Mucosa of descending colon (tissue), 3 donors: ENCODE measurements around the gene PRSS36. TPM values are rescaled to one million over a fixed set of nuclear protein-coding genes. Genes with fewer than 3 reads are reported as not detected.
"Not testable (repeated sequence)": the region's sequence is repeated elsewhere in the genome, so short reads cannot be mapped to it uniquely, and the experiment has no call there.

Experiments
- ATAC-seq: fragments of 200-7000 bp; cut with Tn5 transposase; one replicate; pipeline ENCODE4 v1.9.1; 2020; ENCODE audit warnings: mild to moderate bottlenecking, moderate library complexity
- DNase-seq, 3 donors: peaks; one replicate each; pipeline ENCODE4 v3.0.0-alpha.2; 2020
- H3K36me3 ChIP-seq: fragments of 200-600 bp; one replicate; pipeline ENCODE4 v1.8.0; 2021; ENCODE audit warnings: low read depth, mild to moderate bottlenecking
- H3K4me1 ChIP-seq: fragments of 200-600 bp; one replicate; pipeline ENCODE4 v1.8.0; 2021; ENCODE audit warnings: low read depth, mild to moderate bottlenecking
- H3K4me3 ChIP-seq: fragments of 200-600 bp; one replicate; pipeline ENCODE4 v1.8.0; 2021; ENCODE audit warnings: mild to moderate bottlenecking
- H3K9me3 ChIP-seq: fragments of 200-600 bp; one replicate; pipeline ENCODE4 v1.8.0; 2021; ENCODE audit warnings: mild to moderate bottlenecking
- intact Hi-C, 2 donors: fragments of 100-400 bp; cut with DNase I in 1 of 2; cut with micrococcal nuclease in 1 of 2; formaldehyde crosslinking; loops; one replicate each; pipeline versions ENCODE4 v1.11.0 to v1.11.1; 2022; cut with DNase I, micrococcal nuclease
- total RNA-seq, 3 donors: library from RNA; stranded (reverse); fragmentation: NEBNext Ultra II Directional in 2 of 3; extraction: Animal tissue kit (Norgen Biotek cat#: 25700) in 2 of 3; gene quantifications; one replicate each; pipeline versions ENCODE4 v1.2.1 to v1.2.4, GENCODE V29; 2021 to 2023
- TF ChIP-seq, protein P1 (sequence below): fragments of 200-600 bp; IDR thresholded peaks from one replicate; pipeline ENCODE4 v1.8.0; 2022; ENCODE audit warnings: antibody characterized with exemption, mild to moderate bottlenecking
- donor health status: DM: no; HTN: no; CAD: no; lungs with moderate emphysema.
- donor health status: DM: no; HTN: no; CAD: no.
- donor health status: DM: no; HTN: yes; CAD: no.

The PRSS36 gene
- total RNA-seq, 3 donors from 2014 or later: 8.2 to 10.2 (median 9.5) TPM

- intact Hi-C loops: no loop called here
- TF ChIP-seq, protein P1, sequence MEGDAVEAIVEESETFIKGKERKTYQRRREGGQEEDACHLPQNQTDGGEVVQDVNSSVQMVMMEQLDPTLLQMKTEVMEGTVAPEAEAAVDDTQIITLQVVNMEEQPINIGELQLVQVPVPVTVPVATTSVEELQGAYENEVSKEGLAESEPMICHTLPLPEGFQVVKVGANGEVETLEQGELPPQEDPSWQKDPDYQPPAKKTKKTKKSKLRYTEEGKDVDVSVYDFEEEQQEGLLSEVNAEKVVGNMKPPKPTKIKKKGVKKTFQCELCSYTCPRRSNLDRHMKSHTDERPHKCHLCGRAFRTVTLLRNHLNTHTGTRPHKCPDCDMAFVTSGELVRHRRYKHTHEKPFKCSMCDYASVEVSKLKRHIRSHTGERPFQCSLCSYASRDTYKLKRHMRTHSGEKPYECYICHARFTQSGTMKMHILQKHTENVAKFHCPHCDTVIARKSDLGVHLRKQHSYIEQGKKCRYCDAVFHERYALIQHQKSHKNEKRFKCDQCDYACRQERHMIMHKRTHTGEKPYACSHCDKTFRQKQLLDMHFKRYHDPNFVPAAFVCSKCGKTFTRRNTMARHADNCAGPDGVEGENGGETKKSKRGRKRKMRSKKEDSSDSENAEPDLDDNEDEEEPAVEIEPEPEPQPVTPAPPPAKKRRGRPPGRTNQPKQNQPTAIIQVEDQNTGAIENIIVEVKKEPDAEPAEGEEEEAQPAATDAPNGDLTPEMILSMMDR: no peak
Measured at GRCh38 chr16:31167315-31167714, 17.4 kb upstream of the PRSS36 start.

DNA sequence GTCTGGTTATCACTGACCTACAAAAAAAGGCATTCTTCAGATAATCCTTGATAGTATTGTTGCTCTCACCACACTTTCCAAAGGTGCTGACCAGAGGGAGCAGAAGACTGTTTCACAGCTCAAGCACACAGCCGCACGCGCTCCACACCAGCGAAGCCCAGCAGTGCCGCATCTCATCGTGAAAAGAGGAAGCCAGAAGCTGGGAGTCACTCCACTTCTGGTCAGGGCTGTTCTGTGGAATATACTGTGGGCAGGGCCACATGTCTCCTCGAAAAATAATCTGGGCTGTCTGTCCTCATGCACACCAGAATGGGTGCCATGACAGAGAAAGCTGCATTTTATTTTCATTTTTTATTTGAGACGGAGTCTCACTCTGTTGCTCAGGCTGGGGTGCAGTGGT is 7.3 kb upstream of the PRSS36 start:
- no peak overlapping the region for H3K4me3 ChIP-seq
- ATAC-seq (peak; percentile 49), DNase-seq (no peak)

More at GRCh38 chr16:31167315-31167714, 17.4 kb upstream of the PRSS36 start:
- no peak for ATAC-seq
- Histone ChIP-seq H3K4me3 (no peak overlapping the region), H3K9me3 (no peaks in the 10 kb centered on the region), H3K4me1 (no peaks in the 10 kb centered on the region), H3K36me3 (no peaks in the 10 kb centered on the region)
- no peak for DNase-seq

GRCh38 chr16:31150976-31151375 is 1.1 kb upstream of the PRSS36 start:
- H3K9me3 ChIP-seq, H3K4me3 ChIP-seq, DNase-seq, ATAC-seq, intact Hi-C loops, H3K36me3 ChIP-seq, H3K4me1 ChIP-seq: not testable (repeated sequence)

More for the DNA sequence above, 7.3 kb upstream of the PRSS36 start:
- TF ChIP-seq, protein P1: no peak
- Histone ChIP-seq H3K36me3 (no peaks in the 10 kb centered on the region), H3K9me3 (no peaks in the 10 kb centered on the region), H3K4me1 (no peaks in the 10 kb centered on the region)
- intact Hi-C loops: no loop called here

DNA sequence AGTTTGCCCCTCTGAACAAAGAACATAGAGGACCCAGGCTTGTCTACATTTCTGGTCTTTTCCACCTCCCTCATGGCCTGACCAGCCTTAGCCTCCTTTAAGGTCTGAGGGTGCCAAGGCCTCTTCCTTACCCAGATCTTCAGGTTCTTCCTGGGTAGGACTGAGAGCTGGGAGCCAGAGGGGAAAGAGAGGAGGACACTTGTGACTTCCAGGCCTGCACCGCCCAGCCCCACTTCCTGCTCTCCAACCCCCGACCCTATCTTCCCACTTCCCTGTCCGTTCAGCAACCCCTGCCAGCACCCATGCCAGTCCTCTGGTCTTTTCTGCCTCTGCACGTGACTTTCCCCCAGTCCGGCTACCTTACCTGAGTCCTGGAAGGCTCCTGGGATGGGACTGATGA is 534 bp downstream of the PRSS36 start:
- no peaks in the 10 kb centered on the region for H3K9me3 ChIP-seq
- TF ChIP-seq, protein P1: no peak
- ATAC-seq (no peak), DNase-seq (no peak)
- no peak overlapping the region for H3K4me3 ChIP-seq
- H3K36me3 ChIP-seq: no peaks in the 10 kb centered on the region
- no peaks in the 10 kb centered on the region for H3K4me1 ChIP-seq
- intact Hi-C loops: loop anchor here in 1 of 2 donors (10.0 kb wide), 1 partner anchor 165 kb away; the partner anchor contains the start of gene HSD3B7

GRCh38 chr16:31148896-31149295 is 970 bp downstream of the PRSS36 start:
- ATAC-seq (no peak), DNase-seq (peak in 1 of 3 donors; percentile 53)
- TF ChIP-seq, protein P1: no peak
- H3K4me3 ChIP-seq: no peak overlapping the region
- intact Hi-C loops: loop anchor here in 1 of 2 donors (10.0 kb wide), 1 partner anchor 164 kb away; the partner anchor contains the start of gene HSD3B7
- H3K9me3 ChIP-seq: no peaks in the 10 kb centered on the region
- no peaks in the 10 kb centered on the region for H3K4me1 ChIP-seq
- H3K36me3 ChIP-seq: no peaks in the 10 kb centered on the region

GRCh38 chr16:31148281-31148728 is 1.6 kb downstream of the PRSS36 start:
- H3K4me1 ChIP-seq: no peaks in the 10 kb centered on the region
- DNase-seq: peak; percentile 85 to 90 (median 87)
- intact Hi-C loops: loop anchor here in 1 of 2 donors (10.0 kb wide), 1 partner anchor 164 kb away; the partner anchor contains the start of gene HSD3B7

More at GRCh38 chr16:31148281-31148728, 1.6 kb downstream of the PRSS36 start:
- H3K9me3 ChIP-seq: no peaks in the 10 kb centered on the region
- ATAC-seq: peak; percentile 95
- H3K4me3 ChIP-seq: no peak overlapping the region
- H3K36me3 ChIP-seq: no peaks in the 10 kb centered on the region
- TF ChIP-seq, protein P1: no peak
